Measurements from ENCODE around the gene PRH2.

The PRH2 gene

DNA sequence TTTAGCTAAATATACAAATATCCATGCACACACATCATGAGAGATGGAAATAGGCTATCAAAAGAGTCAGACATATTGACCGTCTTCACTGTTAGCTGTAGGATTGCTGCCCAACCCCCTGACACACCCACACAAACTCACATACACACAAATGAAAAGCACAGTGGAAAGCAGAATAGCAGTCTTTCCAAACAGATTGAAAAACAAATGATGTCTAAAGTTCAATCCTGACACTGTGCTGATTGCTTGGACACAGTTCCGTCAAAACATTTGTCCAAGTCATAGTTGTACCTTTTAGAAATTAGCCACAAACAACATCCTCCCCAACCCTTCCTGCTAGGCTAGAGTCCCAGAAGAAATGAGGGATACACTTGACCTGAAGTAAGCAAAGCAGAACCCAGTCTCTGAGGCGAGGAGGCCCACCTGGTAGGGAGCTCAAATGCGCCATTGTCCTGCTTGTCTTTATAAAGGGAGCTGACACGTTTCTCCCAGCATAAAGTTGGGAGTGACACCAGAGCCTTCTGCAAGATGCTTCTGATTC is at the start of gene PRH2:
TSS of gene PRH2 (plus strand) at position 491 of the 541 bp plus-strand sequence. CDS start at position 529, 38 bp downstream.
- DNase-seq (ENCODE audit: low spot score) = no peak

DNA sequence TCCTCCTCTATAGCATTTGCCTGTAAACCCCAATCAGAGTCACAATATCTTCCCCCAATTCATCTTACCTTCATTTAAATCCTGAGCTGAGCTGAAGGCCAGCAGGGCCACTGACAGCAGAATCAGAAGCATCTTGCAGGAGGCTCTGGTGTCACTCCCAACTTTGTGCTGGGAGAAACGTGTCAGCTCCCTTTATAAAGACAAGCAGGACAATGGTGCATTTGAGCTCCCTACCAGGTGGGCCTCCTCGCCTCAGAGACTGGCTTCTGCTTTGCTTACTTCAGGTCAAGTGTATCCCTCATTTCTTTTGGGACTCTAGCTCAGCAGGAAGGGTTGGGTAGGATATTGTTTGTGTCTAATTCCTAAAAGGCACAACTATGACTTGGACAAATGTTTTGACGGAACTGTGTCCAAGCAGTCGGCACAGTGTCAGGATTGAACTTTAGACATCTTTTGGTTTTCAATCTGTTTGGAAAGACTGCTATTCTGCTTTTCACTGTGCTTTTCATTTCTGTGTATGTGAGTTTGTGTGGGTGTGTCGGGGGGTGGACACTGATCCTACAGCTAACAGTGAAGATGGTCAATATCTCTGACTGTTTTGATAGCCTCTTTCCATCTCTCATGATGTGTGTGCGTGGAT is 44.8 kb upstream of the PRH2 start, which contains the start of gene PRH1:
TSS of gene PRH1 (minus strand) at position 170 of the 640 bp plus-strand sequence. CDS start at position 132, 38 bp downstream.
- DNase-seq (ENCODE audit: low spot score) = no peak

DNA sequence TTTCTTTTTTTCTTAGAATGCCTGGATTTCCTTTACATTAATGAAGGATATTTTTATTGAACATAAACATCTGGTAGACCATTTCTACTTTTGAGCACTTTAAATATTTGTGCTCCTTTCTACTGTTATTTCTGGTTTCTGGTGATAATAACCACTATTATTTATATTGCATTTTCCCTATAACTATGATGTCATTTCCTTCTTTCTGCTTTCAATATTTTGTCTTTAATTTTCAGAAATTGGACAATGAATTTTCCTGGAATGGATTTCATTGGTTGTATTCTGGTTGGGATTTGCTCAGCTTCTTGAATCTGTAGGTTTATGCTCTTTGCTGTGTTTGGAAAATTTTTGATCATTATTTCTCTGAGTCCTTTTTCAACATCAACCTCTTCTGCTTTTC is 39.8 kb upstream of the PRH2 start:
- DNase-seq (ENCODE audit: low spot score) = no peak

DNA sequence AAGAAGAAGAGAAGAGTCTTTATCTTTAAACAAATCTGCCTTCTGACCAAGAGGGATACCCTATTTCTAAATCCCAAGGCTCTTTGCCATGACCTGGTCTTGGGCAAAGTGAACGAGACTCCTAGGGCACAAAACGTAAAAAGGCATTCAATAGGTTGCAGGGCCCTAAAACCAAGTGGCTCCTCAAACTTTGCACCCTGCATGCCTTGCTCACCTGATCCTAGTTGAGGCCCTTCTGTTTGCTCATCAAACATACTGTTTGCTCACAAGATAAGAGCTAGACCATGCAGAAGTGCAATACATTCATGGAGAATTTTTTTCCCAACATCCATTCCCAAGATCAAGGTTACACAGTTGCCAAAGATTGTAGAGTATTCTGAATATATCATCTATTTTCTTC is 37.1 kb upstream of the PRH2 start:
- DNase-seq (ENCODE audit: low spot score) = peak; percentile 22

DNA sequence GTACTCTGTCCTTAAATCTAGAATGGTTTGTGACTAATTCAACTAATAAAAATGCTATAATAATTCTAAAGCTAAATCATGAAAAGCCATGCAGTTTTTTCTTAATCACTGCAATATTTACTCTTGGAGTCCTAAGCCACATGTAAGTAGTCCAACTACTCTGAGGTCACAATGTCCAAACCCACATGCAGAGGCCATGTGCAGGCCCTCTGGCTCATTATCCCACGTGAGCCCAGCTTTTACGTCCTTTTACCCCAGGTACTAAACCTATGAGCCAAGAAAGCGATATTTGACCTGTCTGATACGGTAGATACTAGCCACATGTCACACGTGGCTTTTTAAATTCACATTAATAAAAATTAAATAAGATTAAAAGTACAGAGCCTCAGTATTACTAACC is 32.2 kb upstream of the PRH2 start:
- no peak for DNase-seq (ENCODE audit: low spot score)

DNA sequence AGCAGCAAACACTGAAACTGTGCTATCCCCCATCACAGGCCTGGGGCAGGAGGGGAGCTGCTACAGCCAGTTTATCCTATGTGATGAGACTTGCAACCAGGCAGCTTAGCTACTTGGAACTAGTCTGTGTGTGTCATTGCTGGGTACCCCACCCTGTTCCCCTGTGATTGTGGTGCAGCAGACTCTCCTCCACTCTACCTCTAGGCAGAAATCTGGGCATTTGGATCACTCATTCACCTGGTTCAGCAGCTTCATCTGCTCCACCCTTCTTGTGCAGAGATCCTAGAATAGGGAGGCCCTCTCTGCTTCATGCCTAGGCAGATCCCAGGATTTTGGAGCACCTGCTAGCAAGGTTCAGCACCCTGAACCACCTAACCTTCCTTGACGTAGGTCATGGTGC is 28.5 kb upstream of the PRH2 start:
- DNase-seq (ENCODE audit: low spot score) = no peak

DNA sequence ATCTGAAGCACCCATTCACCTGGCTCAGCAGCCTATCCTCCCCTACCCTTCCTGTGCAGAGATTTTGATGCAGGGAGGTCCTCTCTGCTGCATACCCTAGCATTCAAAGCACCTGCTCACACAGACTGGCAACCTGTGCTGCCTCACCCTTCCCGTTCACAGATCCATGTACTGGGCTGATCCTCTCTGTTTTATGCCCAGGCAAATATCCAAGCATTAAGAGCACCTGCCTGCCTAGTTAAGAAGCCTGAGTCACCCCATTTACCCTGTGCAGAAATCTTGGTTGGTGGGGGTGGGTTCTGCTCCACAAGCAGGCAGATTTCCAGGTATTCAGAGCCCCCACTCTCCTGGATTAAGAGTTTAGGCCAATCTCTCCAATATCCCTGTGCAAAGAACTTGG is 28.1 kb upstream of the PRH2 start:
- DNase-seq (ENCODE audit: low spot score) = no peak

DNA sequence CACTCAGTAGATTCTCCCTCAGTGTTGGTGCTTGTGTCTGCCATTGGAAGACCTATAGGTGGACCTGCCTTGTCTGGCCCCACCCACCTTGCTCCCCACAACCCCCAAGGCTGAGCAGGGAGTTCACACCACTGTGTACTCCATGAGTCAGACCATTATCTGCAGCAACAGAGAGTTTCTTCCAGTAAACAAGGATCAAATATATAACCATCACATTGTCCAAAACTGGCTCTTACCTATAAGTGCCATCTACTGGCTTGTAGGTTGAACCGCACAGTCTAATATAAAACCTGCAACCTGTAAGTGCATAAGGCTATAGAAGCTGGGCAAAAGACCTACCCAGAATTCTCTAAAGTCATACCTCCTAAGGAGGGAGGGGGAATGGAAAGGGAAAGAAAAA is 27.6 kb upstream of the PRH2 start:
- DNase-seq (ENCODE audit: low spot score) = no peak

DNA sequence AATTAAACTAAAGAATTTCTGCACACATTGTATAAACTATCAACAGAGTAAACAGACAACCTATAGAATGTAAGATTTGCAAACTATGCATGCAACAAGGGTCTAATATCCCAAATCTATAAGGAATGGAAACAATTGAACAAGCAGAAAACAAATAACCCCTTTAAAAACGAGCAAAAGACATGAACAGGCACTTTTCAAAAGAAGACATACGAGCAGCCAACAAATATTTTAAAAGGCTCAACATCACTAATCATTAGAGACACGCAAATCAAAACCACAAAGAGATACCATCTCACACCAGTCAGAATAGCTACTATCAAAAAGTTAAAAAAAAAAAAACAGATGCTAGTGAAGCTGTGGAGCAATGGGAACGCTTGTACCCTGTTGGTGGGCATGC is 24.4 kb upstream of the PRH2 start:
- no peak for DNase-seq (ENCODE audit: low spot score)

DNA sequence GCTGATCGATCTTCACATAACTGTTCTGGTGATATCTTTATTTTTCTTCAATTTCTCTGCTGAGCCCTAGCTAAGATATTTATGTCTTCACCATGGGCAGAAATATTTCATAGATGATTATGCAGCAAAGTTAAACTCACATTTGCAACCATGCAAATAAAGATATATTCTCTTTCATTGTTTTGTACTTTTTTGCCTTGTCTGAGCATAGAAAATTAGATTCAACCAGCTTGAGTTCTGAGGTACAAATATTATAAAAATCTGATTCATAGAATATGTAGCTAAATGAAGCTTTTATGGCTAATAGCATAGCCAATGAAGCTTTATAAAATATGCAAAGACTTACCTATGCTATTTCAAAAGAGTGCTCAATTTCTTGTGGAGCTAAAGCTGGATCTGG is 19.6 kb upstream of the PRH2 start, which contains the start of gene TAS2R13:
TSS of gene TAS2R13 (minus strand) at position 101 of the 400 bp plus-strand sequence. CDS start 264 bp downstream, outside the sequence.
- DNase-seq (ENCODE audit: low spot score) = no peak

DNA sequence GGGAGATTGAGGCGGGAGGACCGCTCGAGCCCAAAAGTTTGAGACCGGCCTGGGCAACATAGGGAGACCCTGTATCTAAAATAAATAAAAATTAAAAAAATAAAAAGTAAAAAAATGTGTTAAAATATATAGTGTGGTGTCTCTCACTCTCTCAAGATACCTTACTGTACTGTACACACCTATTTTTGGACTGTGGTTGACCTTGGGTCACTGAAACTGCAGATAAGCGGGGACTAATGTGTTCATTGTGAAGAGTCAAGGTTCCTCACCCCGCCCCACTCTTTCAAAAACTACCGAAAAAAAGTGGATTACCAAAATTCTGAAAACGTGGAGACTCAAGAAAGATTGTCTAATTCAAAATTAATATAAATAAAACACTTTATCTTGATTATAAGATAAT is 18.7 kb upstream of the PRH2 start:
- no peak for DNase-seq (ENCODE audit: low spot score)

DNA sequence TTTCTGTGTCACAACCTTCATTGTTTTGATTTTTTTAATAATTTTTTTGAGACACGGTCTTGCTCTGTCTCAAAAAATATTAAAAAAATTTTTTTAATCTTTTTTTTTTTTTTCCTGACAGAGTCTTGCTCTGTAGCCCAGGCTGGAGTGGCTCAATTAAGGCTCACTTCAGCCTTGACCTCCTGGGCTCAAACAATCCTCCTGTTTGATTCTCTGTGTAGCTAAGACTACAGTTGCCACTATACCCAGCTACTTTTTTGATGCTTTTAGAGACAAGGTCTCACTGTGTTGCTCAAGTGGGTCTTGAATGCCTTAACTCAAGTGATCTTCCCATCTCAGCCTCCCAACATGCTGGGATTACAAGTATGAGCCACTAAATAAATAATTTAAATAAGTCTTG is 9.2 kb upstream of the PRH2 start:
- DNase-seq (ENCODE audit: low spot score) = no peak

DNA sequence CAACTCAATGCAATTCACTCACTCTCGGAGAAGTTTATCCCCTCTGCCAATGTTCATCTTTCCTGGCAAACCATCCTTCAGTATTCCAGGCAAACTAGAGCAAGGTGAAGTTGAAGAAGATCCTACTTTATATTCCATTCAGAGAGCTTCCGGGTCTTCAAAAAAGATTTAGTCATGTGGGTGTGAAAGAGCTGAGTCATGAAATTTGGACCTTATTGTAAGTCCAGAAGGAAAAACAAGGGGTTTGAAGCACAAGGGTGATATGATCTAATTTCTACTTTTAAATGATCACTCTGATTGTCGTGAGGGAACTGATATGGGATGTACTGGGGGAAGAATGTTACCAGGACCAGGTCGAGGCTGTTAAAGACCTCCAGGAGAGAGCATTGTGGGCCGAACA is 2.8 kb upstream of the PRH2 start:
- no peak for DNase-seq (ENCODE audit: low spot score)

DNA sequence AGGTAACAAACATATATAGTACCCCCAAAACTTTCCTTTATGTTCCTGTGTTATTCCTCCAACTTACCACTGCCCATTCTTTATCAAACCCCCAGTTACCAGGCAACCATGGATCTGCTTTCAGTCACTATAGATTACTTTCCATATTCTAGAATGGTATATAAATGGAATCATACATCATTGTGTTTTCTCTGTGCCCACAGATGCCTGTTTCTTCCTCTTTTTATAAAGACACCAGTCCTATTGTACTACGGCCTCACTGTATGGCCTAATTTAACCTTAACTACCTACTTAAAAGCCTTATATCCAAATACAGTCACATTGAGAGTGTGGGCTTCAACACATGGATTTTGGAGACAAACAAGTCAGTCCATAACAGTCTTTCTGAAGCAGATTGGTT is 7.5 kb downstream of the PRH2 start:
- DNase-seq (ENCODE audit: low spot score) = no peak

DNA sequence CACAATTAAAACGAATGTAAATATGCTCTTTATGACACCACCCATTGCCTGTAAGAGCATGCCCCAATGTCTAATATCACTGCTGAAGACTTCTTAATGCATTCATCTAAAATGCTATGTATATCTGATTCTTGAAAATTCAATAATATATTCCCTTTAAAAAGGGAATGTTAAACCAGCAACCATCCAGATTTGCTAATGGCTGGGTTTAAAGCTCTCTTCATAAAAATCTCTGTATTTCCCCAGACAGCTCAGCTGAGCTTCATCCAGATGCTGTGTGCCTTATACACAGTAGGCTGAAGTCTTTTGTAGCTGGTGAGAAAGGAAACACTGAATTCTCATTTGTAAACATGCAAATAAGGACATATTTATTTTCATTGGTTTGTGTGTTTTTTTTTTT is 10.1 kb downstream of the PRH2 start, which contains the start of gene TAS2R14:
TSS of gene TAS2R14 (minus strand) at position 101 of the 400 bp plus-strand sequence. CDS start at position 45, 56 bp downstream.
- no peak for DNase-seq (ENCODE audit: low spot score)

DNA sequence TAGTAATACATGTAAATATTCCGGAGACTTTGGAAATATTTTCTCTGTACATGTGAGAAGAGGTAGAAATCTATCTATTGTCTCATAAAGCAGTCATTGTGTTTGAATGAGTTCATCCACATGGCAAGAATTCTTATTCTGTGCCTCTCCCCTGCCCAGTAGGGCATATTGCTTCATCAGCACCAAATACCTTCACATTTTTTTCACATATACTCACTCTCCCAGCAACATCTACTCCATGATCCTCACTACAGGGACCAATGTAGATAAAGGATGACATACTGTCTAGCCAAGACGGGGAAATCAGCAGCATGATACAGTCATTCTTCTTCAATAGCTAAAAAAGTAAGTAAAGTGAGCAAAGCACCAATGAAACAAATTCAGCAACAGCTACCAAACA is 11.4 kb downstream of the PRH2 start:
- no peak for DNase-seq (ENCODE audit: low spot score)

DNA sequence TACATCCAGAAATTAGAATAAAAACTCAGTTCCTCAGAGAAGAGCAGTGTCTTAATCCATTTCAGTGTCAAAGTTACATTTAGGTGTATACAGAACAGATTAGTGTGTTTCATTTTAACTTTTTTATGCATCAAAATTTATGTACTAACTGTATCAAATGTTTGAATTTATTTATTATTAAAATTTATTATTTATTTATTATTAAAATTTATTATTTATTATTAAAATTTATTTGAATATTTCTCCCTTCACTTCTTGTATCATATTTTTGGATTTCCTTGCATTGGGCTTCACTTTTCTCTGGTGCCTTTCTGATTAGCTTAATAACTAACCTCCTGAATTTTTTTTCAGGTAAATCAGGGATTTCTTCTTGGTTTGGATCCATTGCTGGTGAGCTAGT is 12.3 kb downstream of the PRH2 start:
- no peak for DNase-seq (ENCODE audit: low spot score)

DNA sequence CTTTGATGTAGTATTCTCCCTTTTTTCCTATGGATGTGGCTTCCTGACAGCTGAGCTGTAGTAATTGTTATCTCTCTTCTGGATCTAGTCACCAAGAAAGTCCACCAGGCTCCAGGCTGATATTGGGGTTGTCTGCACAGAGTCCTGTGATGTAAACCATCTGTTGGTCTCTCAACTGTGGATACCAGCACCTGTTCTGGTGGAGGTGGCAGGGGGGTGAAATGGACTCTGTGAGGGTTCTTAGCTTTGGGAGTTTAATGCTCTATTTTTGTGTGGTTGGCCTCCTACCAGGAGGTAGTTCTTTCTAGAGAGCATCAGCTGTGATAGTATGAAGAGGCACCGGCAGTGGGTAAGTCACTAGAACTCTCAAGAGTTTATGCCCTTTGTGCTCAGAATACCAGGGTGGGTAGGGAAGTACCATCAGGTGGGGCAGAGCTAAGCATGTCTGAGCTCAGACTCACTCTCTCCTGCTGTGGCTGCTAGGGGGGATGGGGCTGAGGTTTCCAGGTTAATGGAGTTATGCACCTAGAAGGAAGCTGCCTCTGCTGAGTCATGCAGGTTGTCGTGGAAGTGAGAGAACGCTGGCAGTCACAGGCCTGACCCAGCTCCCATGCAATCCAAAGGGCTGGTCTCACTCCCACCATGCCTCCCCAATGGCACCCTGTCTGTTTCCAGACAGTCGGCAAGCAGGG is 13.0 kb downstream of the PRH2 start:
- DNase-seq (ENCODE audit: low spot score) = no peak

DNA sequence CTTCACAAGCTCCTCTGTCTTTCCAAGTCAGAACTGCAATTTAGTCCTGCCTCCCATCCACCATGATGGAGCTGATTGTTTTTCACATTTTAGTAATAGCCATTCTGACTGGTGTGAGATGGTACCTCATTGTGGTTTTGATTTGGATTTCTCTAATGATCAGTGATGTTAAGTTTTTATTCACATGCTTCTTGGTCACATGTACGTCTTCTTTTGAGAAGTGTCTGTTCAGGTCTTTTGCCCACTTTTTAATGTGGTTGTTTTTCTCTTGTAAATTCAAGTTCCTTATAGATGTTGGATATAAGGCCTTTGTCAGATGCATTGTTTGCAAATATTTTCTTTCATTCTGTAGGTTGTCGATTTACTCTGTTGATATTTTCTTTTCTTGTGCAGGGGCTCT is 14.1 kb downstream of the PRH2 start:
- DNase-seq (ENCODE audit: low spot score) = no peak

DNA sequence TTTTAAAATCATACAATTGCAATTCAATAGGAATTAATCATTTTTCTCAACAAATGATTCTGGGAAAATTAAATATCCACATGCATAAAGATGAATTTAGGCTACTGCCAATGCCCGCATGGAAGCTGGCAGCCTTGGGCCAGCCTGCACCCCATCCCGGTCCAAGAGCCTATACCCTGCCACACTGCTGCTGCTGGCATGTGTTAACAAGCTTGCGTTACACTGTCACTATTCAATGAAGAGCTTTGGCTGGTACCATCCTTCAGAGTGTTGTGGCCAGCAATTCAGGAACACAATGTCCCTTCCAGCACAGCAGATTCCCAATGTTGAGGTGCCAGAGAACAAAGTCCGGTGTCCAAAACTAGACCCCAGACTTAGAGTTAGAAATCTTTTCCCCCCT is 23.6 kb downstream of the PRH2 start:
- no peak for DNase-seq (ENCODE audit: low spot score)

DNA sequence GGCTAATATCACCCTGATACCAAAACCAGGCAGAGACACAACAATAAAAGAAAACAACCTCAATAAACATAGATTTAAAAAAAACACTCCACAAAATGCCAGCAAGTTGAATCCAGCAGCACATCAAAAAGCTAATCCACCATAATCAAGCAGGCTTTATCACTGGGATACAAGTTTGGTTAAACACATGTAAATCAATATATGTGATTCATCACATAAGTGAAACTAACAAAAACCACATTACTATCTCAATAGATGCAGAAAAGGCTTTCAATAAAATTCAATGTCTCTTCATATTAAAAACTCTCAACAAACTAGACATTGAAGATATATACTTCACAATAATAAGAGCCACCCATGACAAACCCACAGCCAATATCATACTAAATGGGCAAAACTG is 27.0 kb downstream of the PRH2 start:
- no peak for DNase-seq (ENCODE audit: low spot score)

DNA sequence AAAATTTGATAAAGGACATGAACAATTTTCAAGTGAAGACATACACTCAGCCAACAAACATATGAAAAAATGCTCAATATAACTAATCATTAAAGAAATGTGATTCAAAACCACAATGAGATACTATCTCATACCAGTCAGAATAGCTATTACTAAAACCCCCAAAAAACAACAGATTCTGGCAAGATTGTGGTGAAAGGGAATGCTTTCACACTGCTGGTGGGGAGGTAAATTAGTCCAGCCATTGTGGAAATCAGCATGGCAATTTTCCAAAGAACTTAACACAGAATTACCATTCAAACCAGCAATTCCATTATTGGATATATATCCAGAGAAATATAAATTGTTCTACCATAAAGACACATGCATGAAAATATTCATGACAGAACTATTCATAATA is 28.7 kb downstream of the PRH2 start:
- DNase-seq (ENCODE audit: low spot score) = no peak

DNA sequence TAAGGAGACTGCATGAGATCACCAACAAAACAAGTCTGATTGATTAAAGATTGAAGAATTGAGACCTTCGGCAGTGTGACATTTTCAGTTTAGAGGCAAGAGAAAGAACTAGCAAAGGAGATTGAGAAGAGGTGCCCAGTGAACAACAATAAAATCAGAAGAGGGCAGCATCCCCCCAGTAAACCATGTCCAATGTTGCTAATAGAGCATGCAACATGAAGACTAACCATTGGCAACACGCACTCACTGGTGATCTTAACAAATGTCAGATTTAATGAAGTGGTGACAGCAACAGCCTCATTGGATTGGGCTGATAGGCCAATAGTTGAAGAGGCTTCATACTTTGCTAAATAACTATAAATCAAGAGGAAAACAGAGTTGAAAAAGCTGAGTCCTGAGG is 30.8 kb downstream of the PRH2 start:
- no peak for DNase-seq (ENCODE audit: low spot score)
